T-cell (primary cell): ENCODE results near the gene ZNF737. TPM values are rescaled to one million over a fixed set of nuclear protein-coding genes. Genes with fewer than 3 reads are reported as not detected.

Experiments used
- total RNA-seq, 35 experiments: library from RNA in 6 of 35; stranded (reverse) in 6 of 35; fragments of 120-200 nt in 1 of 35; gene quantifications; one replicate each; pipeline versions ENCODE4 v1.2.1 to v1.2.4 and lab custom pipeline; 2013 to 2026

Gene ZNF737
- total RNA-seq, 5 donors from 2014 or later (not counting 1 experiment from before 2014, with no cell fraction given) = 17.9 to 35.1 (median 32.5) TPM

Other genes starting within 250 kb of the ZNF737 start
- gene ZNF626, start 95.8 kb upstream of the ZNF737 start, total RNA-seq = 10 to 100 TPM in 2 of 5 donors, 1 to 10 TPM in 3; 5.6 to 12.1 (median 9.7) TPM
- gene ZNF66, start 210.5 kb upstream of the ZNF737 start, total RNA-seq = 10 to 100 TPM in 4 of 5 donors, 1 to 10 TPM in 1; 9.3 to 13.1 (median 11.4) TPM